Smooth muscle cell (in vitro differentiated cells): ENCODE results near the gene ERICH6. TPM values are rescaled to one million over a fixed set of nuclear protein-coding genes. Genes with fewer than 3 reads are reported as not detected.

ENCODE experiments used
- DNase-seq: peaks from one replicate; lab custom pipeline; 2025; ENCODE audit not compliant: unreplicated experiment; lab: John Stamatoyannopoulos, UW
- H2AFZ ChIP-seq: fragments of 200-600 bp; sonication (generic); 2 replicates; pipeline ENCODE4 v1.6.0; 2016; ENCODE audit warnings: antibody characterized with exemption, low read depth, mild to moderate bottlenecking
- H3F3A ChIP-seq: fragments of 200-600 bp; sonication (generic); 2 replicates; pipeline ENCODE4 v1.6.0; 2017; ENCODE audit warnings: antibody characterized with exemption, low read depth
- H3K27ac ChIP-seq: fragments of 200-600 bp; sonication (generic); 2 replicates; pipeline ENCODE4 v1.5.1; 2016; ENCODE audit warnings: low read depth, mild to moderate bottlenecking
- H3K27me3 ChIP-seq: fragments of 200-600 bp; sonication (generic); 2 replicates; pipeline ENCODE4 v1.6.1; 2016; ENCODE audit warnings: low read depth, mild to moderate bottlenecking
- H3K36me3 ChIP-seq: fragments of 200-600 bp; sonication (generic); 2 replicates; pipeline ENCODE4 v1.5.1; 2016; ENCODE audit warnings: low read depth
- H3K4me1 ChIP-seq: fragments of 200-600 bp; sonication (generic); 2 replicates; pipeline ENCODE4 v1.5.1; 2016; ENCODE audit warnings: low read depth
- H3K4me2 ChIP-seq: fragments of 200-600 bp; sonication (generic); 2 replicates; pipeline ENCODE4 v1.6.0; 2016; ENCODE audit warnings: mild to moderate bottlenecking
- H3K4me3 ChIP-seq: fragments of 200-600 bp; sonication (generic); 2 replicates; pipeline ENCODE4 v1.5.1; 2016; ENCODE audit warnings: mild to moderate bottlenecking
- H3K79me2 ChIP-seq: fragments of 200-600 bp; sonication (generic); 2 replicates; pipeline ENCODE4 v1.6.0; 2016; ENCODE audit warnings: low read depth, mild to moderate bottlenecking
- H3K9ac ChIP-seq: fragments of 200-600 bp; sonication (generic); 2 replicates; pipeline ENCODE4 v1.6.0; 2016; ENCODE audit warnings: low read depth
- H3K9me3 ChIP-seq: fragments of 200-600 bp; sonication (generic); replicated peaks from 2 replicates; pipeline ENCODE4 v1.5.1; 2016; ENCODE audit warnings: low read depth
- H4K20me1 ChIP-seq: fragments of 200-600 bp; sonication (generic); 2 replicates; pipeline ENCODE4 v1.6.0; 2016; ENCODE audit warnings: low read depth
- WGBS: methylation state at CpG from one replicate; pipeline ENCODE4 v1.1.7; 2016; ENCODE audit warnings: low lambda C conversion rate; 5-methylcytosine and 5-hydroxymethylcytosine counted together
- polyA plus RNA-seq: library from polyadenylated mRNA; unstranded; fragments of >200 nt; fragmentation: Nextera tagmentation; extraction: Ambion mirVana; gene quantifications from 2 replicates; pipeline ENCODE4 v1.2.1, GENCODE V29; 2016
- total RNA-seq: library from RNA; depleted of rRNA; stranded (reverse); fragments of >200 nt; gene quantifications from 2 replicates; pipeline ENCODE4 v1.2.3, GENCODE V29; 2014
- TF ChIP-seq, protein P1 (sequence below): fragments of 200-600 bp; sonication (generic); IDR thresholded peaks from 2 replicates; pipeline ENCODE4 v1.5.1; 2017; ENCODE audit warnings: borderline replicate concordance, mild to moderate bottlenecking, antibody characterized with exemption; ENCODE audit not compliant: insufficient read depth, poor library complexity, severe bottlenecking

The ERICH6 gene
- total and polyA plus RNA-seq, 2 experiments from 2014 or later: 0.38 TPM; not detected in 1

DNA sequence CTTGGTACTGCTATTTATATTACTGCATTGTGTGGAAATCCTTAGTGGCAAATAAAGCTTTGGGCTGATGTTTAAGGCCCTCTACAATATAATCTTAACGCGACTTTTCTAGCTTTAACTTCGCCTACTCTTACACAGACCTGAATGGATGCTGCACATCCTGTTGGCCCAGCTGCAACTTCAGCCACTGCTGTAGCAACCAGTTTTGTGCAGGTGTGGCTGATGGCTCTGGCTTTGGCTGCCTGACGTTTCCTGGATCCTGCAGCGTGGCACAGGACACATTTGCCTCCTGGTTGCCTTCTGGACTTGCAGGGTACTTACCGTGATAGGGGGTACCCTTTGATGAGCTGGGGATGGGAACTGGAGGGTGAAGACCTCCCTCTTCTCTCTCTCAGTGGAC, 20.2 kb upstream of the ERICH6 start:
- Histone ChIP-seq H3F3A (no peaks in the 10 kb centered on the region), H3K4me2 (no peak overlapping the region), H3K27ac (no peak overlapping the region), H2AFZ (no peak overlapping the region), H3K9ac (no peak overlapping the region), H3K79me2 (no peaks in the 10 kb centered on the region), H3K4me1 (peaks cover 2% of the 10 kb centered on the region), H3K27me3 (no peaks in the 10 kb centered on the region), H4K20me1 (no peaks in the 10 kb centered on the region), H3K9me3 (no peaks in the 10 kb centered on the region), H3K36me3 (no peaks in the 10 kb centered on the region), H3K4me3 (no peak overlapping the region)
- DNase-seq: no peak
- WGBS: 92% methylated on average over 6 of the region's 6 CpGs
- TF ChIP-seq, protein P1, sequence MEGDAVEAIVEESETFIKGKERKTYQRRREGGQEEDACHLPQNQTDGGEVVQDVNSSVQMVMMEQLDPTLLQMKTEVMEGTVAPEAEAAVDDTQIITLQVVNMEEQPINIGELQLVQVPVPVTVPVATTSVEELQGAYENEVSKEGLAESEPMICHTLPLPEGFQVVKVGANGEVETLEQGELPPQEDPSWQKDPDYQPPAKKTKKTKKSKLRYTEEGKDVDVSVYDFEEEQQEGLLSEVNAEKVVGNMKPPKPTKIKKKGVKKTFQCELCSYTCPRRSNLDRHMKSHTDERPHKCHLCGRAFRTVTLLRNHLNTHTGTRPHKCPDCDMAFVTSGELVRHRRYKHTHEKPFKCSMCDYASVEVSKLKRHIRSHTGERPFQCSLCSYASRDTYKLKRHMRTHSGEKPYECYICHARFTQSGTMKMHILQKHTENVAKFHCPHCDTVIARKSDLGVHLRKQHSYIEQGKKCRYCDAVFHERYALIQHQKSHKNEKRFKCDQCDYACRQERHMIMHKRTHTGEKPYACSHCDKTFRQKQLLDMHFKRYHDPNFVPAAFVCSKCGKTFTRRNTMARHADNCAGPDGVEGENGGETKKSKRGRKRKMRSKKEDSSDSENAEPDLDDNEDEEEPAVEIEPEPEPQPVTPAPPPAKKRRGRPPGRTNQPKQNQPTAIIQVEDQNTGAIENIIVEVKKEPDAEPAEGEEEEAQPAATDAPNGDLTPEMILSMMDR: no peak

DNA sequence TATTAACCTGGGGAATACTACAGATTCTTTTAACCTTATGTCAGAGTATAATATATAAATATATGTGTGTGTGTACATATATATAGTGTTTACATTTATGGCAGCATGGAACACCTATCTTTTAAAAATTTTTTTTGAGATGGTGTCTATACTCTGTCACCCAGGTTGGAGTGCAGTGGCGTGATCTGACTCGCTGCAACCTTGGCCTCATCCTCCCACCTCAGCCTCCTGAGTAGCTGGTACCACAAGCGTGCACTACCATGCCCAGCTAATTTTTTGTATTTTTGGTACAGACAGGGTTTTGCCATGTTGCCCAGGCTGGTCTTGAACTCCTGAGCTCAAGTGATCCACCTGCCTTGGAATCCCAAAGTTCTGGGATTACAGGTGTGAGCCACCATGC, 18.5 kb upstream of the ERICH6 start:
- Histone ChIP-seq H3K79me2 (no peaks in the 10 kb centered on the region), H3K4me1 (peaks cover 2% of the 10 kb centered on the region), H3K36me3 (no peaks in the 10 kb centered on the region), H3F3A (no peaks in the 10 kb centered on the region), H3K4me3 (no peak overlapping the region), H4K20me1 (no peaks in the 10 kb centered on the region), H3K9ac (no peak overlapping the region), H3K27ac (no peak overlapping the region), H3K9me3 (no peaks in the 10 kb centered on the region), H2AFZ (no peak overlapping the region), H3K4me2 (no peak overlapping the region), H3K27me3 (no peaks in the 10 kb centered on the region)
- 96% methylated on average over 3 of the region's 3 CpGs for WGBS
- TF ChIP-seq, protein P1: no peak
- DNase-seq: no peak

DNA sequence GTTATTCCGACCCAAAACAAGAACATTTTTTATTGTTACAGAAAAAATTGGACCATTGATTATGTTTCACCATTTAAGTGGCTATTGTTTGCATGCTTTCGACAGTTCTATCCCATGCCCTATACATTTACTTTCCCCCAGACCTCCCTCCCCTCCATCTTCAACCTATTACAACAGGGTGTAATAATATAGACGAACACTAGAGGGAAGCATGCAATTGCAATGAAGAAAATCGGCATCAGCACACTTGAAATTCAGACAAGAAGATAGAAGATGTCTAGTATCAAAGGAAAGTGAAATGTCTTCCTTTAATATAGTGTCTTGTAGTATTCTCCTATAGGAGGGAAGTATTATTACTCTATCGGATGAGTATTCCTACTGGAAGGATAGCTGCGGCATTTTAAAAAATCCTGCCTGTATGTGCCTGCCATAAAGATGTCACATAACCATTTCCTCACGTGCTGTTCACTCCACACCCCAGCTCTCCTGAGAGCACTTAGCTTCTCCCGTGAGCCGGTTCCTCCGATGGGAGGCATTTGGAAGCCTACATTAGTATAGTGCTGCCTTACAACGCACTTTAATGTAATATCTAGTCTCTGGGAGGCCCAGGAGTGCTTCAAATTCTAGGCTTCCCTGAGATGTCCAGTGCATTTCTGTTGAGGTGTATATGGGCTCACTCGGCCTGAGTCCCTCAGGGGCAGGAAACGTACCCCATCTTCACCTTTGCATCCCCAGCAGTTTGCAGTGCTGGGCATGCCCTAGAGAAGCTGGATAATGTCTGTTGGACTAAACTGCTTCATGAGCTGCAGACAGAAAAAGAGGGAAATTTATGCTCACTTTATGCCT, 17.8 kb upstream of the ERICH6 start:
- H2AFZ ChIP-seq: no peak overlapping the region
- no peak overlapping the region for H3K4me3 ChIP-seq
- H3K27ac ChIP-seq: no peak overlapping the region
- DNase-seq: no peak
- H3K9ac ChIP-seq: no peak overlapping the region
- H3K4me1 ChIP-seq: peaks cover 2% of the 10 kb centered on the region
- H3K36me3 ChIP-seq: no peaks in the 10 kb centered on the region
- WGBS: 35% methylated on average over 13 of the region's 13 CpGs
- TF ChIP-seq, protein P1: peak; percentile 83
- H3K4me2 ChIP-seq: peak overlapping the region; percentile 22
- H3K27me3 ChIP-seq: no peaks in the 10 kb centered on the region
- no peaks in the 10 kb centered on the region for H3K9me3 ChIP-seq
- no peaks in the 10 kb centered on the region for H3F3A ChIP-seq
- no peaks in the 10 kb centered on the region for H4K20me1 ChIP-seq
- H3K79me2 ChIP-seq: no peaks in the 10 kb centered on the region

DNA sequence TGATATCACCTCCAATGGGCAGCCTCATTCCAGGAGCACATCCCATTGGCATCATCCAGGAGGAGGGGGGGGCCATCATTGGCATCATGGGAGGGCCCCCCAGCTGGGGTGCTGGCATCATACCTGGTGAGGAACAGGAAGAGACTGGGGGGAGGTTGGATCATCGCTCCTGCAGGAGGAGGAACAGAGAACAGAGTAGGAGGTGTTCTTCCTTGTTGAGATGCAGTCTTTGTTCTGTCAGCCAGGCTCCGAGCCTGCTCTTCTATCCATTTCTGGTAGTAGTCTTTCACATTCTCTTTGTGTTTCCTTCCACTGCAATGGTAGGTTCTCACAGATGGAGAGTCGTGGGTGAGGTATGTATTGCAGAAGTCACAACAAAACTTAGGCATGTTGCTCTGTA, 16.7 kb upstream of the ERICH6 start:
- H3K79me2 ChIP-seq: no peaks in the 10 kb centered on the region
- H3K4me3 ChIP-seq: no peak overlapping the region
- H3K4me2 ChIP-seq: no peak overlapping the region
- H2AFZ ChIP-seq: no peak overlapping the region
- no peaks in the 10 kb centered on the region for H3K9me3 ChIP-seq
- DNase-seq: no peak
- no peaks in the 10 kb centered on the region for H3F3A ChIP-seq
- H3K4me1 ChIP-seq: peaks cover 2% of the 10 kb centered on the region
- TF ChIP-seq, protein P1: no peak
- no peak overlapping the region for H3K27ac ChIP-seq
- H4K20me1 ChIP-seq: no peaks in the 10 kb centered on the region
- WGBS: 83% methylated on average over 3 of the region's 3 CpGs
- H3K27me3 ChIP-seq: no peaks in the 10 kb centered on the region
- no peak overlapping the region for H3K9ac ChIP-seq
- H3K36me3 ChIP-seq: no peaks in the 10 kb centered on the region
